Ureter (tissue), 1 donor: Measurements from ENCODE around the gene PPIG. TPM values are rescaled to one million over a fixed set of nuclear protein-coding genes. Genes with fewer than 3 reads are reported as not detected.
"Not testable (repeated sequence)": the region's sequence is repeated elsewhere in the genome, so short reads cannot be mapped to it uniquely, and the experiment has no call there.

Experiments used
- DNase-seq: peaks from one replicate; pipeline ENCODE4 v3.0.0-alpha.2; 2020; ENCODE audit warnings: low spot score
- total RNA-seq: library from RNA; stranded (reverse); gene quantifications from one replicate; pipeline ENCODE4 v1.2.4, GENCODE V29; 2023
- donor health status: DM: yes; HTN: yes; CAD: no.

The PPIG gene
- total RNA-seq, 1 donor from 2014 or later = 59.2 TPM

DNA sequence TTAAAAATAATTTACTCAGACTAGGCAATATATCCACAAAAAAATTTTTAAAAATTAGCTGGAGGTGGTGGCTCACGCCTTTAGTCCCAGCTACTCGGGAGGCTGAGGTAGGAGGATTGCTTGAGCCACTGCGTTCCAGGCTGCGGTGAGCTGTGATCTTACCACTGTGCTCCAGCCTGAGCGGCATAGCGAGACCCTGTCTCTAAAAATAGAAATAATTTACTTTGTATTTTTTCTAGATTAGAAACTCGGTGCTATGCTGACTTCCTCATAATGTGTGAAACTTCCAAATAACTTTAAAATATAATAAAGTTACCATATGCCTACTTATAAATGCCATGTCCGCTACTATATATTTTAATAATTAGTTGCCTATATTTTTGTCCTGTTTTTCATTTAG lies 6.7 kb downstream of the PPIG start:
- no peak for DNase-seq

DNA sequence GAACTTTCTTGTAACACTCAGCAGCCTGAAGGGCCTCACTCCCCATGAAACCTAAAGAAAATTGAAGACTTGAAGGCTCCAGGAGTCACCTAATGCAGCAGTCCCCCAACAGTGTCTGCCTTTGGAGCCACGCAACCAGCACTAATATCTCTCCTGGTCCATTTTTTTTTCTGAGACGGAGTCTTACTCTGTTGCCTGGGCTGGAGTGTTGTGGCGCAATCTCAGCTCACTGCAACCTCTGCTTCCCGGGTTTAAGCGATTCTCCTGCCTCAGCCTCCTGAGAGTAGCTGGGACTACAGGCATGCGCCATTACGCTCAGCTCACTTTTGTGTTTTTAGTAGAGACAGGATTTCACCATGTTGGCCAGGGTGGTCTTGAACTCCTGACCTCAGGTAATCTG lies 12.4 kb downstream of the PPIG start:
- DNase-seq = not testable (repeated sequence)

DNA sequence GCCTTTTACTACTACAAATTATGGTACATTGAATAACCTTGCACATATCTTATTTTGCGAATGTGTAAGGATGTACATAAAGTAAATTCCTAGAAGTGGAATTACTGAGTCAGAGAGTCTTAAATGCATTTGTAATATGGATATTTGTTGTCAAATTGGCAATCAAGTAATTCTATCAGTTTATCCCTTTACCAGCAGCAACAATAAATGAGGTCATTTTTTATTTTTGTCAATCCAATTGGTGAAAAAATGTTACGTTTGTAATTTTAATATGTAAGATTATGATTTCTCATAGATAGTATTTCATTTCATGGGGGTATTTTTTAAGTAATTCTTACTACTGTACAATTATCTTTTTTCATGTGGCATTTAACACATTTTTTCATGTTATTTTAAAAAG lies 14.8 kb downstream of the PPIG start:
- DNase-seq = no peak

DNA sequence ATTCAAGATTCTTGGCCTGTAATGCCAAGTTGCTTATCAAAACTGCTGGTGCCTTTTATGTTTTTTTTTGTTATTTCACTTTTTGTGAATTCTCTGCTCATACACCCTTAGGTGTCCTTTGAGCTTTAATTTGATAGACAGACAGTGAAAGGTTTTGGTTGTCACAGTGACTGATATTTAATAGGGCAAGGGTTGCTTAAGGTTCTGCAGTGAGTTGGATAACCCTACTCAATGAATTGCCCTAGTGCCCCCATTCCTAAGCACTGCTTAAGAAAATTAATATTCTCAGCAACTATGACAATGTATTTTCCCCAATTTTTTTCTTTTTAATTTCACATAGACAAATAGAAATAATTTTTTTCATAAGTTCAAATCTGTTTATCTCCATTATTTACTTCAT lies 15.4 kb downstream of the PPIG start:
- no peak for DNase-seq

DNA sequence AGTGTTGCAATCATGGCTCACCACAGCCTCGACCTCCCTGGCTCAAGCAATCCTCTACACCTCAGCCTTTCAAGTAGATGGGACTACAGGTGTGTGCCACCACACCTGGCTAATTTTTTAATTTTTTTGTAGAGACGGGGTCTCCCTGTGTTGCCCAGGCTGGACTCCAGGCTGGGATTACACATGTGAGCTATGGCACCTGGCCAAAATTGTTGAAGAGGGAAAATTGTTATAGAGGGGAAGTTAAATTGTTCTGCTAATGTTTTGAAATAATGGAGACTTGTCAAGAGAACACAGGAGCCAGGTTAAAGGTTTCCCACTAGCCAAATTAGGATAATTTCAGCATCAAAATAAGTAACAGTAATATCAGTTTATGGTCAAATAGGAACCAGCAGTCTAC lies 25.1 kb downstream of the PPIG start:
- no peak for DNase-seq

DNA sequence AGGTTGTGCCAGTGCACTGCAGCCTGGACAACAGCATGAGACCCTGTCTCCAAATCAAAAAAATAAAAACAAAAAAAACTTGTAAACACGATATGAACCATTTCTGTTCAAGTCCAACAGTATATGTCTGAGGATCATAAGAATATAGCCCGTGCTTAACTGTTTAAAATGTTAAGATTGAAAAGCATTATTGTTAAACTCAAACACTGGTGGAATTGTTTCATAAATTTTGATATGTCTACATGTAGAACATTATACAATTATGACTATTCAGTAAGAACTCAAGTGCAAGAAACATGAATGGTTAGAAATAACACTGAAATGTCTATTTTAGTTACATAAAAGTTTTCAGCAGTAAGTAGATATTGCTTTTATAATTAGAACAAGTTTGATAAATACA lies 29.7 kb downstream of the PPIG start:
- no peak for DNase-seq

DNA sequence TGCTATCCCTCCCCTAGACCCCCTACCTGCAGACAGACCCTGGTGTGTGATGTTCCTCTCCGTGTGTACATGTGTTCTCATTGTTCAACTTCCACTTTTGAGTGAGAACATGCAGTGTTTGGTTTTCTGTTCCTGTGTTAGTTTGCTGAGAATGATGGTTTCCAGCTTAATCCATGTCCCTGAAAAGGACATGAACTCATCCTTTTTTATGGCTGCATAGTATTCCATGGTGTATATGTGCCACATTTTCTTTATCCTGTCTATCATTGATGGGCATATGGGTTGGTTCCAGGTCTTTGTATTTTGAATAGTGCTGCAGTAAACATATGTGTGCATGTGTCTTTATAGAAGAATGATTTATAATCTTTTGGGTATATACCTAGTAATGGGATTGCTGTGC lies 31.8 kb downstream of the PPIG start:
- not testable (repeated sequence) for DNase-seq

DNA sequence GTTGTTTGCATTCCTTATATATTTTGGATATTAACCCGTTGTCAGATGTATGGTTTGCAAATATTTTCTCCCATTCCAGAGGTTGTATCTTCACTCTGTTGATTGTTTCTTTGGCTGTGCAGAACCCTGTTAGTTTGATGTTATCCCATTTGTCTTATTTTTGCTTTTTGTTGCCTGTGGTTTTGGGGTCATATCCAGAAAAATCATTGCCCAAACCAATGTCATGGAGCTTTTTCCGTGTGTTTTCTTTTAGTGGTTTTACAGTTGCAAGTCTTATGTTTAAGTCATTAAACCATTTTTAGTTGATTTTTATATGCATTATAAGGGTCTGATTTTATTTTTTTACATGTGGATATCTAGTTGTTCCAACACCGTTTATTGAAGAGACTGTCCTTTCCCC lies 35.8 kb downstream of the PPIG start:
- no peak for DNase-seq

DNA sequence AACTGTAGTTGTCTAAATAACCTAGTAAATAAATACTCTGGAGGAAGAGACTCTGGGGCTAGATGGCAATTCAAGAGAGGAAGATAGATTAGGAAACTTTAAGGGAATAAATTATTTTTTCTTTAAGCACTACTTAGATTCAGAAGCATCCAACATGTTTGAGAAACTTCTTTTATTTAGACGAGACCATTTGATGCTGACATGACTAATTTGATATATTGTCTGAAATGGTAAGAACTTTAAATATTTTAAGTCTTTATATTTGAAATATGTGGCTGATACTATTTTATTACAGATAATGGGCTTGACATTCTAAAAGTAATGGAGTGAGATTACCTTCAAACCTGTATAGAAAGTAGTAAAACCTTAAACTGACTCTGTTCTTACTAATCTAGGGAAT lies 36.4 kb downstream of the PPIG start:
- DNase-seq = no peak

DNA sequence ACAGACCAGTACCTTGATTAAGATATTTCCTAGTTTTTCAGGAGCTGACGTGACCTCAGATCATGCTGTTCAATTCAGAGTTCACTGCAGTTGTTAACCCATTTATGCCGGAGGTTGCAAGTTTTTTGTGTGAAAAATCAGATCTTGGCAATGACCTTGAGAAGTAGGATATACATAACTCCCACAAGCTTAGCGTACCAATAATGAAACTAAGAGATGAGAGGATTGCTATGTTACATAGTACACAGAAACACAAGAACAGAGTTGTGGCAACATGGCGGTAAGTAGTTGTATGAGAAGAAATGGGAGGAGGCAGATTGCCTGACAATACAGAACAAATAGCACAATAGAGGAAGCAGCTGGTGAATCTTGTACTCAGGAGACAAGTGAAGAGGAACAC lies 39.1 kb downstream of the PPIG start:
- no peak for DNase-seq

DNA sequence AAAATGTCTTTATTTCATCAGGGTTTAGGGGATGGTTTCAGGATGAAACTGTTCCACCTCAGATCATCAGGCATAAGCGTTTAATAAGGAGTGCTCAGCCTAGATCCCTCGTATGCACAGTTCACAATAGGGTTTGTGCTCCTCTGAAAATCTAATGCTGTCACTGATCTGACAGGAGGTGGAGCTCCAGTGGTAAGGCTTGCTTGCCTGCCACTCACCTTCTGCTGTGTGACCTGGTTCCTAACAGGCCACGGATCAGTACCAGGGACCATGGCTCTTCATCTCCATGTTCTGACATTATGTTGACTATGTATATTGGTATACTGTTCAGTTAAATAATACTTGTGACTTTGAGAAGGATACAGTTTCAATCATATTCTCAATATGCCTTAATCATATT lies 41.6 kb downstream of the PPIG start:
- DNase-seq = no peak

DNA sequence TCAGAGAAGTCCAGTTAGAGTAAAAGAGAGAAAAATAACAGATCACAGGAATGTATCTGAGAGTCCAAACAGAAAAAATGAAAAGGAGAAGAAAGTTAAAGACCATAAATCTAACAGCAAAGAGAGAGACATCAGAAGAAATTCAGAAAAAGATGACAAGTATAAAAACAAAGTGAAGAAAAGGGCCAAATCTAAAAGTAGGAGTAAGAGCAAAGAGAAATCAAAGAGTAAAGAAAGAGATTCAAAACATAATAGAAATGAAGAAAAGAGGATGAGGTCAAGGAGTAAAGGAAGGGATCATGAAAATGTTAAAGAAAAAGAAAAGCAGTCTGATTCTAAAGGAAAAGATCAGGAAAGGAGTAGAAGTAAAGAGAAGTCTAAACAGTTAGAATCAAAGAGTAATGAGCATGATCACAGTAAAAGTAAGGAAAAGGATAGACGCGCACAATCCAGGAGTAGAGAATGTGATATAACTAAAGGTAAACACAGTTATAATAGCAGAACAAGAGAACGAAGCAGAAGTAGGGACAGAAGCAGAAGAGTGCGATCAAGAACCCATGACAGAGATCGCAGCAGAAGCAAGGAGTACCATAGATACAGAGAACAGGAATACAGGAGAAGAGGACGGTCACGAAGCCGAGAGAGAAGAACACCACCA lies 52.4 kb downstream of the PPIG start:
- no peak for DNase-seq

DNA sequence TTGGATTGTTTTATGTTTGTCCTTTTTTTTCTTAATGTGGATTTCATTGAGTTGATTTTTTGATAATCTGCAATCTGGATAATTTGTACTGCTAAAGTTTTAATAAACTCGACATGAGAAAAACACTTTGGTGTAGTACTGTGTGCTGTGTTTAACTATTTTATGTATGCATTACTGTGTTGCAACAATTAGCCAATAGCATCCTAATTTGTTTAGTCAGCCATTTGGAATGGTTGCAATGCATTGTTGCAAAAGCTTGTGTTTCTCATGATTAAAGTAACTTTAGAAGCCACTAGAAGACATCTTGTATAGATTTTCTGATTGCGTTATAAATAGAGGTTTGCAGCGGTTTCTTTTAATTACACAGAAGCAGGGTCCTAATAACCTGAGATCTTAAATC lies 53.5 kb downstream of the PPIG start:
- no peak for DNase-seq

DNA sequence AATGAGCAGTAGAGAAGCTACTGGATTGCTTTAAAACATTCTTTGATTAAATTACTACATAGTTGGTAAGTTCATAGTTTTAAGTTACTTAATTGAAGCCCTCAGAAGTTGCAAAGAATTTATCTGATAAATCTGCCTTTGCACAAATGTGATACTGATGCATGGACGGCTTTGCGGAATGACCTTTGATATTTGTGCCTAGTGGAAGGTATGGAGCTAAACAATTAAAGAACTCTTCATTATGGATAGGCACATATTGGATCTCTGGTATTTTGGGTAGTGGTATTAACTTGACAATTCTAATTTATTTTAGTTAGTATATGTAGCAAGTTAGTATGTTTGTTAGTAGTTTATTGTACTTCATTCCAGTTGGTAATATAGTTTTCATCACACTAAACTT lies 56.0 kb downstream of the PPIG start:
- DNase-seq = no peak

DNA sequence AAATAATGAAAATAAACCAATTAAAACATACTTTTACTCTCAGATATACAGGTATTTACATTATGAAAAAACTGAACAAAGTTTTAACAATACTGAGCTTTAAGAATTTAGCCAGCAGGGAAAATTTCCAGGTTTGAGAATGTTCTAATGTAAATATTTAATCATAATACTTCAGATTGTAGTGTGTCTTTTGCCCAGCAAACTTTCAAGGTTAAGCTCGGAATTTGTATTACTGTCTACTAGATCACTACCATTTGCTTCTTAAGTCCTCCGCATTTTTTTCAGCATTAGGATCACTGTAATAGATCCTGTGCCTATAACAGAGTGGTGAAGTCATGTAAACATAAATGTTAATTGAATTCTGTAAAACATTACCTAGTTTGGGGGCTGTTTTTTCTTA lies 57.3 kb downstream of the PPIG start:
- DNase-seq = no peak

DNA sequence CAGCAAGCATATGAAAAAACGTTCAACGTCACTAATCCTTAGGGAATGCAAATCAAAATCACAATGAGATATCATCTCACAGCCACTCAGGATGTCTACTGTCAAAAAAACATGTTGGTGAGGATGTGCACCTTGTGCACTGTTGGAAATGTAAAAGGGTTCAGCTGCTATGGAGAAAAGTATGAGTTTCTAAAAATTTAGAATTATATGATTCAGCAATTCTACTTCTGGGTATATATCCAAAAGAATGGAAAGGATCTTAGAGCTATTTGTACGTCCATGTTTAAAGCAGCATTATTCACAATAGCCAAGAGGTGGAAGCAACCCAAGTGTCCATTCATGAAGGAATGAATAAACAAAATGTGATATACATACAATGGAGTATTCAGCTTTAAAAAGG lies 60.0 kb downstream of the PPIG start:
- no peak for DNase-seq

DNA sequence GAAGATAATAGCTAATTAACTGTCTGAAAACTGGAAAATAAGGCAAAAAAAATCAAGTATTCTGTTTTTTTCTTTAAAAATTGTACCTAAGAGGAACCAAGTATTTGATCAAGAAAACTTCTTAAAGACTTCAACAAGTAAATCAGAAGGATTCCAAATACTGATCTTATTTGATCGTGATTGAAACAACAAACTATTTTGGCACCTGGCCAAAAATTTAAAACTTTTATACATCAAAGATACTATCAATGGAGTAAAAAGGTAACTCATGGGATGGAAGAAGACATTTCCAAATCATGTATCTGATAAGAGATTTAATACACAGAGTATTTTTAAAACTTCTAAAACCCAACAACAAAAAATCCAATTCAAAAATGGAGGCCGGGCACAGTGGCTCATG lies 63.3 kb downstream of the PPIG start:
- no peak for DNase-seq

DNA sequence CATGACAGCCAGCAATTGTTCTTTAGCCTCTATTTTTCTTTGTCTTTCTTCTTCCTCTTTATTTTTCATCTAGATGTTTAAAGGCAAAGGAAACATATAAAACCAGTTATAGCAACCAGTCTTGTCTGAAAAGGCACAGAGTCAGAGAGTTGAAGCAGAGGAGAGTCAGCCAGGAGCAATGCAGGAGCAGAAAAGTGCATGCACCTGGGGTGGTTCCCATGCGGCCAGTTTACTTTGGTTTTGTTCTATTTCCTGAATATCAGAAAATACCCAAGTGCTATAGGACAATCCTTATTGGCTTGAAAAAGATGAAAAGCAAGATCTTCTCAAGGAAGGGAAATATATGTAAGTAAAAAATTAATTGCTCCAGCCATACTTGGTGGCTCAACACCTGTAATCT lies 65.1 kb downstream of the PPIG start:
- DNase-seq = no peak

DNA sequence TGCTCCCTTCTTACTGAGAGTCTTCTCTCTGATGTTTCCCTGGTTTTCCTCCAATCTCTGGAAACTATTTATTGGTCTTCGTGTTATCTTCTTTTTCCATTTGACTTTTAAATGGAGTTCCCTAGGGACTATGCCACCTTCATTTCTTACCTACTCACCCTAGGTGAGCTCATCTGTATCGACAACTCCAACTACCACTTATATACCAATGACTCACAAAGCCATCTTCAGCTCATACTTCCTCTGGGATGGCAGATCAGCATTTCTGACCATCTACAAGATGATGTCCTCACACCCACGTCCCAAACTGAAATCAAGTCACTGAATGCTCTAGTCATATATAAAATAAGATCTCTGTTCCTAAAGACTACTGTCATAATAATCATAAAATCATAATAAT lies 69.5 kb downstream of the PPIG start:
- no peak for DNase-seq

DNA sequence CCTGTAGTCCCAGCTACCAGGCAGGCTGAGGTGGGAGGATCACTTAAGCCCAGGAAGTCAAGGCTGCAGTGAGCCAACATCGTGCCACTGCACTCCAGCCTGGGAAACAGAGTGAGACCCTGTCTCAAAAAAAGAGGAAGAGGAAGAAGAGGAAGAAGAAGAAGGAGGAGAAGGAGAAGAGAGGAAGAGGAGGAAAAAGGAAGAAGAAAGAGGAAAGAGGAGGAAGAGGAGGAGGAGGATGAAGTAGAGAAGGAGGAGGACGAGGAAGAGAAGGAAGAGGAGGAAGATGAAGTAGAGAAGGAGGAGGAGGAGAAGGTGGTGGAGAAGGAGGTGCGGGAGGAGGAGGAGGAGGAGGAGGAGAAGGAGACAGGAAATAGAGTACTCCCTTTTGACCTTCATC lies 72.0 kb downstream of the PPIG start:
- no peak for DNase-seq

DNA sequence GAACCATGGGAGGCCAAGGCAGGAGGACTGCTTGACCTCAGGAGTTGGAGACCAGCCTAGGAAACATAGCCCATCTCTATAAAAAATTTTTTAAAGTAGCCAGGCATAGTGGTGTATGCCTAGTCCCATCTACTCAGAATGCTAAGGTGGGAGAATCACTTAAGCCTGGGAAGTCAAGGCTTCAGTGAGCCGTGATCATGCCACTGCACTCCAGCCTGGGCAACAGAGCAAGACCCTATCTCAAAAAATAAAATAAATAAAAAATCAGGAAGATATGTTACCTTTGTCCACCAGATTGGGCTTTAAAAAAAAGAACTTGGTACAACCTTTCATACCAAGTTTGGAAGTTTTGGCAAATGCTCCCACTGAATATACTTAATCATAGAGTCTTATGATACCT lies 74.7 kb downstream of the PPIG start:
- no peak for DNase-seq

DNA sequence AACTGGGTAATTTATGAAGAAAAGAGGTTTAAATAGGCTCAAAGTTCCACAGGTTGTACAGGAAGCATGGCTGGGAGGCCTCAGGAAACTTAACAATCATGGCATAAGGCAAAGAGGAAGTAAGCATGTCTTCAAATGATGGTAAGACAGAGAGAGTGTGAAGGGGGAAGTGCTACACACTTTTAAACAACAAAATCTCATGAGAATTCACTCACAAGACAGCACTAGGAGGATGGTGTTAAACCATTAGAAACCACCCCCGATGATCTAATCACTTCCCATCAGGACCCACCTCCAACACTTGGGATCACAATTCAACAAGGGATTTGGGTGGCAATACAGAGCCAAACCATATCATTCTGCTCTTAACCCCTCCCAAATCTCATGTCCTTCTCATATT lies 75.2 kb downstream of the PPIG start:
- DNase-seq = no peak

DNA sequence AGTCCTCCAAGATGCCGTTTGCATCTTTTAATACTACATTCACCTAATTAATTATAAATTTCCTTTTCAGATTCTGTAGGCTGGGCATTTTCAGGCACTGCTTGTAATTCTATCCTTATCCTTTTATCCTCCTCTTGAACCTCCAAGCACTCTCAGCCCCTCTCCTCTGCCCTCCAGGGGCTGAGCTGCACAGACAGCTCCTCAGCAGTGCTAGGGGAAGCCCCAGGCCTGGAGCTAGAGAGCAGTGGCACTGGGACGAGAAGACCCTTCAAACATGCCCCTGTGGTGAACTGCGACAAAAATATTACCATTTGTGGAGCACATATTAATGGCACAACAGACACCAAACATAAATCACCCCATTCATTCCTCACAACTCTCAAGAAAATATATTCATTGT lies 77.1 kb downstream of the PPIG start:
- DNase-seq = no peak

DNA sequence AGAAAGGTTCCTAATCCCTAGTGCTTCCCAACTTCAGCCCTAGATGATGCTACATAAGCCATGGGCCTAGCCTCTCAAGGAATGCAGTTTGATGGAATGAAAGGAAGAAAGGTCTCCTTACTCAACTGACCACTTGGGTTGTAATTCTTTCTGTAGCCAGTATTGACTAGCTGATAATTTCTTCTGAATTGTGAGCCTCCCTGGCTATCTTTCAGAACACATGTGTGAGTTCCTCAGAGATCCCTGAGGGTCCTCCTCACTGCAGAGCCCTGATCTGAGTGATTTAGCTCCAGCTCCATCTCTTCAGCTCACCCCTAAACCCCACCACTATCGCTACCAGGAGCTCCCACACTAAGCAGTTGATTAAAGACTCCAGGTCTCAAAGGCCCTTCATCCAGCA lies 78.6 kb downstream of the PPIG start:
- no peak for DNase-seq

DNA sequence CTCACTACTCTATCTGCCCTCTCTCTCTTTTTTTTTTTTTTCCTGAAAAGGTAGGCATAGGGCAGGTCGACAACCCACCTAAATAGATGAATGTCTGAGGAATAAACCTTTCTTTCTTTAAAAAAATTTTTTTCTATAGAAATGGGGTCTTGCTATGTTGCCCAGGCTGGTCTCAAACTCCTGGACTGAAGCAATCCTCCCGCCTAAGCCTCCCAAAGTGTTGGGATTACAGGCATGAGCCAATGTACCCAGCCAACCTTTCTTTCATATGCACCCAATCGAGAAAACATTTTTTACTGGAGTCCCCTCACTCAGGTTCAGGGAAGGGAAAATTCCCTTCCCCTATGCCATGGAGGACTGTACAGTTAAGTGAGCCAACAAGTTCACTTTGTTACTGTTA lies 79.1 kb downstream of the PPIG start:
- DNase-seq = no peak
